PC-3 (cell line): Measurements from ENCODE around the gene MAPK4.

Experiments used
- CTCF ChIP-seq: fragments of 300-600 bp; sonication (generic); conservative IDR thresholded peaks from 2 replicates; pipeline ENCODE4 v1.5.1; 2017; ENCODE audit warnings: antibody characterized with exemption, low read depth, mild to moderate bottlenecking, low read length
- EZH2 ChIP-seq: fragments of 300-600 bp; sonication (generic); IDR thresholded peaks from one replicate; pipeline ENCODE4 v1.6.1; 2017; ENCODE audit warnings: antibody characterized with exemption, mild to moderate bottlenecking, low read length; ENCODE audit not compliant: unreplicated experiment

DNA sequence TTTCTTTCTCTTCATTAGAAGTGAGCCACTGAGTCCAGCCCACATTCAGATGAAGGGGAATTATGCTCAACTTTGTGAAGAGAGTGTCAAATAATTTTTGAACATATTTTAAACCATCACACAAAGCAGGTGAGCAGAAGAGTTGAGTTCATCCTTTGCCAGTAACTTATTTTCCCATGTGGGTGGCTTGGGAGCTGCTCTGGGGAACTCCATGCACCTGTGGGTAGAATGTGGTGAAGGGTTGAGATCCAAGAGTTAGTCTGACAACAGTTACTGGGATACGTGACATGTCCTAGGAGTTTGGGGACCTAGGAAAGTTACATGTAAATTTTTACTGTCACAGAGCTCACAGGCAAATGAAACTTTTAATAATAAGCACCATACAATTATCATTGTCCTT is 21.6 kb downstream of the MAPK4 start:
- TF ChIP-seq EZH2 = no peak
- no peak for TF ChIP-seq CTCF
